ENCODE results near the gene HOXC13. TPM values are rescaled to one million over a fixed set of nuclear protein-coding genes. Genes with fewer than 3 reads are reported as not detected.

Gene HOXC13
- 5.1 and 6.0 TPM in 2 replicates for total RNA-seq (2014; rRNA removed; shearing (Covaris generic))

GRCh38 chr12:53938326-53939140 is at the start of gene HOXC13:
Gene HOXC13 (plus strand): TSS chr12:53938831. CDS start chr12:53938907, 76 bp downstream.

GRCh38 chr12:53954694-53955035 is 16.0 kb downstream of the HOXC13 start, which contains the start of gene HOXC12:
Gene HOXC12 (plus strand): TSS chr12:53954903. CDS start chr12:53954930, 27 bp downstream.

GRCh38 chr12:53972722-53973235 is 34.1 kb downstream of the HOXC13 start, which contains the start of gene HOXC11:
Gene HOXC11 (plus strand): TSS chr12:53973126. CDS start chr12:53973242, 116 bp downstream.

GRCh38 chr12:53974084-53975063 is 35.7 kb downstream of the HOXC13 start, which contains the start of gene HOTAIR:
Gene HOTAIR (minus strand): TSS chr12:53974954.

GRCh38 chr12:53984901-53985691 is 46.5 kb downstream of the HOXC13 start, which contains the start of gene HOXC10:
Gene HOXC10 (plus strand): TSS chr12:53985146. CDS start chr12:53985260, 114 bp downstream.

Small RNAs within 50 kb of the gene (small RNA-seq; reads per million reads assigned to genes)
- gene AC012531.3: not detected
- not detected for gene AC012531.4
- gene MIR196A2: 3.6 reads per million, percentile 81 among the genes with 10 or more reads in this experiment
- not detected for gene RF01905
- not detected for gene RF01906

Other genes starting within 250 kb of the HOXC13 start
- 43.5 and 47.8 TPM in 2 replicates for gene CALCOCO1, start 211.4 kb upstream of the HOXC13 start, total RNA-seq (2014; rRNA removed; shearing (Covaris generic))
- gene CISTR, start 186.9 kb upstream of the HOXC13 start, total RNA-seq (2014; rRNA removed; shearing (Covaris generic)): not detected in 2 replicates
- gene HOXC12, start 16.1 kb downstream of the HOXC13 start, total RNA-seq (2014; rRNA removed; shearing (Covaris generic)): 2.6 and 2.8 TPM in 2 replicates
- 3.2 and 4.2 TPM in 2 replicates for gene HOXC11, start 34.3 kb downstream of the HOXC13 start, total RNA-seq (2014; rRNA removed; shearing (Covaris generic))
- 0.50 and 1.7 TPM in 2 replicates for gene HOTAIR, start 36.1 kb downstream of the HOXC13 start, total RNA-seq (2014; rRNA removed; shearing (Covaris generic))
- 13.2 and 15.5 TPM in 2 replicates for gene HOXC10, start 46.3 kb downstream of the HOXC13 start, total RNA-seq (2014; rRNA removed; shearing (Covaris generic))
- gene HOXC9, start 61.3 kb downstream of the HOXC13 start, total RNA-seq (2014; rRNA removed; shearing (Covaris generic)): 8.4 and 11.2 TPM in 2 replicates
- gene HOXC8, start 70.2 kb downstream of the HOXC13 start, total RNA-seq (2014; rRNA removed; shearing (Covaris generic)): 3.8 and 4.5 TPM in 2 replicates
- gene HOXC6, start 89.6 kb downstream of the HOXC13 start, total RNA-seq (2014; rRNA removed; shearing (Covaris generic)): 2.7 and 3.7 TPM in 2 replicates
- gene HOXC5, start 94.2 kb downstream of the HOXC13 start, total RNA-seq (2014; rRNA removed; shearing (Covaris generic)): 0.19 and 0.58 TPM in 2 replicates
- gene HOXC4, start 115.0 kb downstream of the HOXC13 start, total RNA-seq (2014; rRNA removed; shearing (Covaris generic)): 2.3 and 4.3 TPM in 2 replicates